ENCODE data around the gene GPR3. TPM values are rescaled to one million over a fixed set of nuclear protein-coding genes. Genes with fewer than 3 reads are reported as not detected.
"Not testable (repeated sequence)": the region's sequence is repeated elsewhere in the genome, so short reads cannot be mapped to it uniquely, and the experiment has no call there.

GPR3 gene
- total RNA-seq, 2 experiments from 2014 or later = 0.44 to 0.49 TPM

GRCh38 chr1:27431601-27431940 lies 39.1 kb downstream of the GPR3 start:
- Mint-ChIP-seq H3K27ac (peak overlapping the region; percentile 77), H3K27me3 (no peaks in the 10 kb centered on the region), H3K4me1 (peaks cover 44% of the 10 kb centered on the region), H3K4me3 (no peak overlapping the region), H3K36me3 (peaks cover 8% of the 10 kb centered on the region), H3K9me3 (ENCODE audit: low read depth) (no peaks in the 10 kb centered on the region)
- DNase-seq = no peak
- ATAC-seq = no peak
- CTCF ChIA-PET = interaction anchor here (1.4 to 1.9 kb wide), 3 partner anchors 8 to 40 kb away, joined by 4 to 10 read pairs (median 5); no protein-coding TSS in a partner anchor

- H3K27me3 Mint-ChIP-seq; H3K9me3 Mint-ChIP-seq (ENCODE audit: low read depth); H3K4me3 Mint-ChIP-seq; ATAC-seq; CTCF ChIA-PET; DNase-seq; H3K27ac Mint-ChIP-seq; H3K36me3 Mint-ChIP-seq: not testable (repeated sequence)
- H3K4me1 Mint-ChIP-seq = peaks cover 54% of the 10 kb centered on the region
Observed at GRCh38 chr1:27432725-27433124, 40.3 kb downstream of the GPR3 start.

DNA sequence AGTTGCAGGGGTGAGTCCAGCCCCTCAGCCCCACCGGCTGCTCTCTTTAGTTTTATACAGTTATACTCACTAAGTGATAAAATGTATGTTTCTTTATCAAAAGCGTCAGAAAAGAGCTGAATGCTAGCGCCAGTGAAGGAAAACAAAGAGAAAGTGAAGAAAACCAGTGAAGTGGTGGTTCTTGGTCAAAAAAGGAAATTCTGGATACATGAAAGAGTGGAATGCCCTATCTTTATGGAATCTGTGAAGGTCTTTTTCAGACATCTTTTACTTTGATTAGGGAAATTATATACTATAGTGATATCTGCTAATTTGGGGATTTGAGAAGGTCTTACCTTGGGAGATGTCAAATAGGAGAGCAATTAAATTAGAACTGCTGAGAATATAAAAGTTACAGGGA lies 41.3 kb downstream of the GPR3 start:
- Mint-ChIP-seq H3K27ac (no peak overlapping the region), H3K4me3 (no peak overlapping the region), H3K9me3 (ENCODE audit: low read depth) (no peaks in the 10 kb centered on the region), H3K36me3 (peaks cover 2% of the 10 kb centered on the region), H3K4me1 (peaks cover 57% of the 10 kb centered on the region), H3K27me3 (no peaks in the 10 kb centered on the region)
- ATAC-seq (no peak), DNase-seq (no peak)
- CTCF ChIA-PET = interaction anchor here (0.6 to 1.1 kb wide), 2 partner anchors 12 to 852 kb away, joined by 3 read pairs; no protein-coding TSS in a partner anchor

DNA sequence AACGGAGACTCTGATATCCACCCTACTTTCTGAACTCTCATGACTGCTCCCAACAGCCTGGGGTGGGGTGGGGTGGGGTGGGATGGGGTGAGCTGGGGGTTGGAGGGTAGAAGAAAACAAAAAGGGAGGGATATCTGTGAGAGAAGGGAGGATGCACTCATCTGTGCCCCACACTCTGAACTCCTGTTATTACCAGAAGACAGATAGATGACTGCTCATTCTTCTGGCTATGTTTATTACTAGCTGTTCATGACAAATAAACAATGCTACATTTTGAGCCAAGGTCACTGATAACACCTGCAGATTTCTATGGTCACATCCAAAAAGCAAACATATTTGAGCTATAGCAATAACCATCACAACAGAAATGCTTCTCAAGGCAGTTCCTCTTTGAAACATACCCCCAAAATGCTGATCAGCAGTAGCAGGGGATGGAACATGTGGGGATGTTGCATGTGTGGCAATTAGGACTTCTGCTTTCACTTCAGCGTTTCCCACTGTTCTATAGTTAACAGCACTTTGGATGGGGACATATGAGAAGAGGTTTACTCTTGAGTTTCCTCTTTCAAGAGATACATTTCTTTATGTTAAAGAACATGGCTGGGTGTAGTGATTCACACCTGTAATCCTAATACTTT lies 43.3 kb downstream of the GPR3 start:
- Mint-ChIP-seq H3K27ac (peak overlapping the region; percentile 78), H3K36me3 (peaks cover 1% of the 10 kb centered on the region), H3K9me3 (ENCODE audit: low read depth) (no peaks in the 10 kb centered on the region), H3K4me3 (peak overlapping the region; percentile 5), H3K27me3 (no peaks in the 10 kb centered on the region), H3K4me1 (peaks cover 57% of the 10 kb centered on the region)
- CTCF ChIA-PET = interaction anchor here (0.6 to 2.0 kb wide), 7 partner anchors 8 to 203 kb away, joined by 3 to 8 read pairs (median 5); no protein-coding TSS in a partner anchor
- DNase-seq (no peak), ATAC-seq (no peak)

DNA sequence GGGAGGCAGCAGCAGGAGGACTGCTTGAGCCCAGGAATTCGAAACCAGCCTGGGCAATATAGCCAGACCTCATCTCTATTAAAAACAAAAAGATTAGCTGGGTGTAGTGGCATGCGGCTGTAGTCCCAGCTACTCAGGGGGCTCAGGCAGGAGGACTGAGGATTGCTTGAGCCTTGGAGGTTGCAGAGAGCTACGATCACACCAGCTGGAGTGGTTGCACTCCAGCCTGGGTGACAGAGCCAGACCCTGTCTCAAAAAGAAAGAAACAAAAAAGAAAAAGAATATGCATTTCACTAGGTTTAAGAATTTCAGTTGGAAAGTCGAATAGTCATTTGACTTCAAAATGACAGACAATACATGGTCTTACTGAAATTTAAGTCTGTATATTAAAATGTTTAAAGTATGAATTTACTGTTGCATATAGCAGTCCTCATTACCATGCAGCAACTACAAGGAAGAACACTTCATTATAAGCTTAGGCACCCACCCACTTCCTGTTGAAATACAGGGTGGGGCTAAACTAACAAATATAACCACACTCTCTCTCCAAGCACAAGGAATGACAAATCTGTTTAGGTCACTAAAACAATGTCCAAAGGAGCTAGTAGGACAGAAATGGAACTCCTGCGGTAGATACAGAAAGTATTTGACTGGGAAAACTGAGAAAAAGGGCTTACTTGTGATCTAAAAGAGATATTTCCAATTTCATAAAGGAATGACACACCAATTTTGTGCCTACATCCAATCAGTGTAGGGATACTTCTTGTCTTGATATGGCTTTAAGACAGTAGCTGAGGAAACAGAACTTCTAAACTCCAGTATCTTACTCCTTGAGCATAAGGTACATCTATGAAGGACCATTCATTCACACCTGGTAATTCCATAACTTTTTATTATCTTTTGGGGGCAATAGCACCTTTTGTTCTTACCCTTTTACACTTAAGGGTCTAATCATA lies 44.1 kb downstream of the GPR3 start:
- Mint-ChIP-seq H3K4me1 (peaks cover 49% of the 10 kb centered on the region), H3K36me3 (peaks cover 1% of the 10 kb centered on the region), H3K4me3 (peak overlapping the region; percentile 5), H3K27me3 (no peaks in the 10 kb centered on the region), H3K9me3 (ENCODE audit: low read depth) (no peaks in the 10 kb centered on the region), H3K27ac (peak overlapping the region; percentile 78)
- CTCF ChIA-PET = interaction anchor here (0.5 to 2.0 kb wide), 15 partner anchors 9 to 204 kb away, joined by 3 to 8 read pairs (median 4); partner anchors contain the start of gene AHDC1
- ATAC-seq (peak; percentile 91), DNase-seq (no peak)

DNA sequence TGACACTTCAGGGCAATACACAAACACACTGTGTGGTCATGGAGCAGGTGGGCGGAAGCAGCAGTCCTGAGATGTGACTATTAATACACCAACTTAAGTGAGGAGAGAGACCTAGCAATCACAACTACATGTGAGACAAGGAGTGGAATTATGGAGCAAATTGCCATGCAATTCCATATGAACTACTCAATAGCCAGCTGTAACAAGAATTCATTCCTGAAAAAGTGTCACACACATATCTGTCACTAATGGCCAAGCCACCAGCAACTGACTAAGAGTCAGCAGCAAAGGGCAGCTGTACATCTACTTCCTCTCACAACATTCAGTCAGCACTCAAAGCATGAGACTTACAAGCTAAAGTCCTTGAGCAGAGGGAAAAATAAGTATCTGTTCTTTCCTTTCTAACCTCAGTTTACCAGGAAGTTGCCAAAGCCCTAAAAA lies 46.2 kb downstream of the GPR3 start:
- ATAC-seq (no peak), DNase-seq (no peak)
- Mint-ChIP-seq H3K4me3 (no peak overlapping the region), H3K36me3 (peaks cover 1% of the 10 kb centered on the region), H3K4me1 (peaks cover 43% of the 10 kb centered on the region), H3K27me3 (no peaks in the 10 kb centered on the region), H3K27ac (no peak overlapping the region), H3K9me3 (ENCODE audit: low read depth) (no peaks in the 10 kb centered on the region)
- CTCF ChIA-PET = interaction anchor here (0.8 to 2.2 kb wide), 6 partner anchors 23 to 224 kb away, joined by 3 to 6 read pairs (median 4); no protein-coding TSS in a partner anchor

DNA sequence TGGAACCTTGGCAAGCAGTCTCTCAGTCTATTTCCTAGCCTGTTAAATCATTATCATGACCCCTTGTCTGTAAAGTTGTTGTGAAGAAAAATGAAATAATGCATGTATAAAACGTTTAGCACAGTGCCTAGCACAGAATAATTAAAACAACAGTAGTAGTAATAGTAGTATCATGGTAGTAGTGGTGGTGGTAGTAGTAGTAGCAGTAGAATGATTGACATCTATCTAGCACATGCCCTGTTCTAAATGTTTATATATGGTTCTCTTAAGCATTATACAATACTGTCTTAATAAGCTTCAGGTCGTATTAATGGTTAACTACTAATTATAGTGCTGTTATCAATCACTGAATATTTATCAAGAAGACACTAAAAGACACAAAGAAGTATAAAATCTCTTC lies 46.7 kb downstream of the GPR3 start:
- CTCF ChIA-PET = interaction anchor here (0.8 to 2.2 kb wide), 4 partner anchors 23 to 224 kb away, joined by 3 to 6 read pairs (median 4); no protein-coding TSS in a partner anchor
- Mint-ChIP-seq H3K27me3 (no peaks in the 10 kb centered on the region), H3K4me3 (no peak overlapping the region), H3K4me1 (peaks cover 46% of the 10 kb centered on the region), H3K36me3 (peaks cover 1% of the 10 kb centered on the region), H3K27ac (peak overlapping the region; percentile 55), H3K9me3 (ENCODE audit: low read depth) (no peaks in the 10 kb centered on the region)
- no peak for DNase-seq
- ATAC-seq = no peak

DNA sequence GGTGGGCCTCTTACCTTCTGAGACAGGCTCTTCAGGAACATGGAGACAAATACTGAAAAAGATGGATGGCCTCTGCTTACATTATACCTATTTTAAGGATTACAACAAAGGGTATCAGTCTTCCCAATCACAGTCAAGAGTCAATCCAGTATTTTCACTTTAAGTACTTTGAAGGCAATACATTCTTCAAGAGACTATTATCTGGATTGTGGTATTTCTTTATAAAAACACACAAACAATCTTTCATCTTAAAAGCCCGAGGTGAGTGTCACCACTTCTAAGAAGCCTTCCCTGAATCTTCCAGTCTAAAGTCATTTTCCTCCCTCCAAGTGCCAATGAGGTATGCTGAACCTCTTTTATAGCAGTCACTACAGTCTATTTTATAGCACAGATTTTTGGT lies 52.2 kb downstream of the GPR3 start:
- ATAC-seq = peak; percentile 13

More for the DNA sequence above, 52.2 kb downstream of the GPR3 start:
- Mint-ChIP-seq H3K27ac (peak overlapping the region; percentile 83), H3K9me3 (ENCODE audit: low read depth) (no peaks in the 10 kb centered on the region), H3K4me3 (no peak overlapping the region), H3K27me3 (no peaks in the 10 kb centered on the region), H3K36me3 (peaks cover 14% of the 10 kb centered on the region), H3K4me1 (peaks cover 42% of the 10 kb centered on the region)
- no peak for DNase-seq
- CTCF ChIA-PET = interaction anchor here (1.2 to 1.9 kb wide), 6 partner anchors 11 to 112 kb away, joined by 3 to 7 read pairs (median 4); partner anchors contain the start of gene GPR3

Other genes starting within 250 kb of the GPR3 start
- gene SLC9A1, start 237.5 kb upstream of the GPR3 start, total RNA-seq = 10 to 100 TPM; 25.8 to 26.3 TPM
- 10 to 100 TPM; 28.9 to 32.6 TPM for gene WDTC1, start 158.0 kb upstream of the GPR3 start, total RNA-seq
- gene TMEM222, start 70.5 kb upstream of the GPR3 start, total RNA-seq = 10 to 100 TPM; 31.0 to 44.2 TPM
- 10 to 100 TPM; 60.7 to 85.3 TPM for gene SYTL1, start 50.6 kb upstream of the GPR3 start, total RNA-seq
- gene MAP3K6, start 25.7 kb upstream of the GPR3 start, total RNA-seq = 10 to 100 TPM in 1 of 2 experiments, 1 to 10 TPM in 1; 7.4 to 10.6 TPM
- not detected for gene FCN3, start 17.8 kb upstream of the GPR3 start, total RNA-seq
- not detected for gene CD164L2, start 9.3 kb upstream of the GPR3 start, total RNA-seq
- 100 to 1,000 TPM; 113 to 117 TPM for gene WASF2, start 97.5 kb downstream of the GPR3 start, total RNA-seq
- gene AHDC1, start 211.5 kb downstream of the GPR3 start, total RNA-seq = 10 to 100 TPM; 15.8 to 18.5 TPM
- gene FGR, start 242.6 kb downstream of the GPR3 start, total RNA-seq = 1 to 10 TPM in 1 of 2 experiments, under 1 TPM in 1; 0.30 to 1.8 TPM